ENCODE data around the gene MYOF. TPM values are rescaled to one million over a fixed set of nuclear protein-coding genes. Genes with fewer than 3 reads are reported as not detected.

Gene MYOF, protein sequence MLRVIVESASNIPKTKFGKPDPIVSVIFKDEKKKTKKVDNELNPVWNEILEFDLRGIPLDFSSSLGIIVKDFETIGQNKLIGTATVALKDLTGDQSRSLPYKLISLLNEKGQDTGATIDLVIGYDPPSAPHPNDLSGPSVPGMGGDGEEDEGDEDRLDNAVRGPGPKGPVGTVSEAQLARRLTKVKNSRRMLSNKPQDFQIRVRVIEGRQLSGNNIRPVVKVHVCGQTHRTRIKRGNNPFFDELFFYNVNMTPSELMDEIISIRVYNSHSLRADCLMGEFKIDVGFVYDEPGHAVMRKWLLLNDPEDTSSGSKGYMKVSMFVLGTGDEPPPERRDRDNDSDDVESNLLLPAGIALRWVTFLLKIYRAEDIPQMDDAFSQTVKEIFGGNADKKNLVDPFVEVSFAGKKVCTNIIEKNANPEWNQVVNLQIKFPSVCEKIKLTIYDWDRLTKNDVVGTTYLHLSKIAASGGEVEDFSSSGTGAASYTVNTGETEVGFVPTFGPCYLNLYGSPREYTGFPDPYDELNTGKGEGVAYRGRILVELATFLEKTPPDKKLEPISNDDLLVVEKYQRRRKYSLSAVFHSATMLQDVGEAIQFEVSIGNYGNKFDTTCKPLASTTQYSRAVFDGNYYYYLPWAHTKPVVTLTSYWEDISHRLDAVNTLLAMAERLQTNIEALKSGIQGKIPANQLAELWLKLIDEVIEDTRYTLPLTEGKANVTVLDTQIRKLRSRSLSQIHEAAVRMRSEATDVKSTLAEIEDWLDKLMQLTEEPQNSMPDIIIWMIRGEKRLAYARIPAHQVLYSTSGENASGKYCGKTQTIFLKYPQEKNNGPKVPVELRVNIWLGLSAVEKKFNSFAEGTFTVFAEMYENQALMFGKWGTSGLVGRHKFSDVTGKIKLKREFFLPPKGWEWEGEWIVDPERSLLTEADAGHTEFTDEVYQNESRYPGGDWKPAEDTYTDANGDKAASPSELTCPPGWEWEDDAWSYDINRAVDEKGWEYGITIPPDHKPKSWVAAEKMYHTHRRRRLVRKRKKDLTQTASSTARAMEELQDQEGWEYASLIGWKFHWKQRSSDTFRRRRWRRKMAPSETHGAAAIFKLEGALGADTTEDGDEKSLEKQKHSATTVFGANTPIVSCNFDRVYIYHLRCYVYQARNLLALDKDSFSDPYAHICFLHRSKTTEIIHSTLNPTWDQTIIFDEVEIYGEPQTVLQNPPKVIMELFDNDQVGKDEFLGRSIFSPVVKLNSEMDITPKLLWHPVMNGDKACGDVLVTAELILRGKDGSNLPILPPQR (N-terminal part only)
- total RNA-seq, result 100 to 1,000 TPM in 3 of 4 donors, 10 to 100 TPM in 1; 77.8 to 174 (median 116) TPM

DNA sequence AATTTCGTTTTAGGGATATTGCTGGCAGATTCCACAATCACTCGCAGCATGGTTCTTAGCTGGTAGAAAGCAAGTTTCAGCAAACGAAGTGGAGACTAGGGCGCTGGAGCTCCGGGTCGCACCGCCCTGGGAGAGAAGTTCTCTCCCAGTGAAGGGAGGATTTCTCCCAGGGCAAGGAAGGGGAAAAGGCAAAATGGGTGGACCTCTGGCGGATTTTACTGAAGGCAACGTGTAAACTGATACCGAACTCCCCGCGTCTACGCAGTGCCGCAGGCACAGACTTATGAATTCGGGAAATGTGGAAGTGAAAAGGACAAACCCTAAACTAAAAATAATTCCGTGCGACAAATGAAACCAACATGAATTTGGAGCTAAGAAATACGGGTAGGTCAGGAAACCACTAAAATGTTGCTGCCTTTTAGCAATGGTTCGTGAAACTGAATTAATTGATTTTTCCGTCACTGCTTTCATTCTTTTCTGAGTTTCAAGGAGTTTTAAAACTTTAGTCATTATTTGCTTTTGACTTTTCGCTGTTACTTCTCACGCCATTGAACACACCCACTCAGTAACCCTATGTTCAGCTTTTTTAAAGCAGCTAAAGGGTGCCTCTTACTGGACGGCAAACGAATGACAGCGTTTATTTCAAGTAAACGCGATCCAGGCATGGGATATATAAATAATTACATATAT, at the start of gene MYOF:
Gene MYOF, minus strand, starts transcription at position 190 of the 690 bp plus-strand sequence. Its CDS starts 140 bp downstream, at position 50.
- no peak for DNase-seq (ENCODE audit: low spot score in 2 of 2)
- under 1% methylated on average over 27 of the region's 27 CpGs for WGBS
- TF ChIP-seq POLR2AphosphoS5 (IDR thresholded peaks at IDR 0.05) (peak in 2 of 3 donors; percentile 5 to 20), POLR2A (IDR thresholded peaks at IDR 0.05) (peak in 1 of 2 donors; percentile 57), EP300 (IDR thresholded peaks at IDR 0.05) (no peak)
- TF ChIP-seq, protein P1, sequence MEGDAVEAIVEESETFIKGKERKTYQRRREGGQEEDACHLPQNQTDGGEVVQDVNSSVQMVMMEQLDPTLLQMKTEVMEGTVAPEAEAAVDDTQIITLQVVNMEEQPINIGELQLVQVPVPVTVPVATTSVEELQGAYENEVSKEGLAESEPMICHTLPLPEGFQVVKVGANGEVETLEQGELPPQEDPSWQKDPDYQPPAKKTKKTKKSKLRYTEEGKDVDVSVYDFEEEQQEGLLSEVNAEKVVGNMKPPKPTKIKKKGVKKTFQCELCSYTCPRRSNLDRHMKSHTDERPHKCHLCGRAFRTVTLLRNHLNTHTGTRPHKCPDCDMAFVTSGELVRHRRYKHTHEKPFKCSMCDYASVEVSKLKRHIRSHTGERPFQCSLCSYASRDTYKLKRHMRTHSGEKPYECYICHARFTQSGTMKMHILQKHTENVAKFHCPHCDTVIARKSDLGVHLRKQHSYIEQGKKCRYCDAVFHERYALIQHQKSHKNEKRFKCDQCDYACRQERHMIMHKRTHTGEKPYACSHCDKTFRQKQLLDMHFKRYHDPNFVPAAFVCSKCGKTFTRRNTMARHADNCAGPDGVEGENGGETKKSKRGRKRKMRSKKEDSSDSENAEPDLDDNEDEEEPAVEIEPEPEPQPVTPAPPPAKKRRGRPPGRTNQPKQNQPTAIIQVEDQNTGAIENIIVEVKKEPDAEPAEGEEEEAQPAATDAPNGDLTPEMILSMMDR (IDR thresholded peaks at IDR 0.05), result peak; percentile 2 to 44

DNA sequence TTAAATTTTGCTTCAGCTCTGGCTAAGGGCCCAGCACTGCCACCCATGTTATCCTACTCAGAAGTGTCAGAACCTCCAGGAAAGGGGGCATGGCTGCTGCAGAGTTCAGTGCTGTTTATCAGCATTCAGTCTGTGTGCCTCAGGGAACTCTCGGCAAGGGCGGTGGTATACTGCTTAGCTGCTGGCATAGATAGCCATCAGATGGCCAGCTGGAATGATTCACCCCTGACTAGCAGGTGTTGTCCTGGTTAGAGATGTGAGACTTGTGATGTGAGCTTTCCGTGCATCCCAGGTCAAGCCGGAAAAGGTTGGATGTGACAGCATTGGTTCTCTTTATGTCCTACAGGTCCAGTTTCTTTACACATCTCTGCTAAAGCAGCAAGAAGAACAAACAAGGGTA, 36.4 kb upstream of the MYOF start:
- 100% methylated on average over 2 of the region's 4 CpGs for WGBS
- Histone ChIP-seq H3K4me1 (peaks cover 12% of the 10 kb centered on the region), H3K4me3 (no peak overlapping the region), H3K36me3 (no peaks in the 10 kb centered on the region), H3K9me3 (no peaks in the 10 kb centered on the region), H3K27me3 (no peaks in the 10 kb centered on the region), H3K27ac (no peak overlapping the region)
- TF ChIP-seq POLR2AphosphoS5 (IDR thresholded peaks at IDR 0.05) (no peak), EP300 (IDR thresholded peaks at IDR 0.05) (no peak), POLR2A (IDR thresholded peaks at IDR 0.05) (no peak)
- TF ChIP-seq, protein P1 (IDR thresholded peaks at IDR 0.05), result no peak
- no peak for DNase-seq (ENCODE audit: low spot score in 2 of 2)

More for the DNA sequence above, at the start of gene MYOF:
- H3K27ac ChIP-seq, result peak within 1 kb of the TSS; percentile 93
- no peaks in the 10 kb centered on the region for H3K9me3 ChIP-seq
- no peaks in the 10 kb centered on the region for H3K27me3 ChIP-seq
- H3K4me1 ChIP-seq, result peaks cover 31% of the 10 kb centered on the region
- peak within 1 kb of the TSS; percentile 61 for H3K4me3 ChIP-seq
- H3K36me3 ChIP-seq, result peaks cover 3% of the 10 kb centered on the region

DNA sequence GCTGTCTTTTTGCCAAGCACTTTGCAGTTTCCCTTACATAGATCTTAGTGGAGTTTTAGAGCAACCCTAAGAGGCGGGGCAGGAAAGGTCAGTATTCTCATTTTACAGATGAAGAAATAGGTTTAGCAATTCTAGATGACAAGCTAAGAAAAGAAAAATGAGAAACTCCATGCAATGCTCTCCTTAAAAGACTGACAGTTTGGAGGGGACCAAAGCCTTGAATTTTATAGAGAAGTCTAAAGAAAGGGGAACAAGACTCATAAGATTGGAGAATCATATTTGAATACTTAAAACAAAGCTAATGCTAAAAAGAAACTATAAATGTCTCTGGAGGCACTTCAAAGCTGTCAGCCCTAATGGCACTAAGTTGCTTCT, 33.9 kb upstream of the MYOF start:
- Histone ChIP-seq H3K27me3 (no peaks in the 10 kb centered on the region), H3K27ac (peak overlapping the region; percentile 48), H3K36me3 (no peaks in the 10 kb centered on the region), H3K4me3 (no peak overlapping the region), H3K4me1 (peaks cover 12% of the 10 kb centered on the region), H3K9me3 (no peaks in the 10 kb centered on the region)
- TF ChIP-seq, protein P1 (IDR thresholded peaks at IDR 0.05), result no peak
- TF ChIP-seq EP300 (IDR thresholded peaks at IDR 0.05), result no peak
- TF ChIP-seq POLR2A (IDR thresholded peaks at IDR 0.05), result no peak
- TF ChIP-seq POLR2AphosphoS5 (IDR thresholded peaks at IDR 0.05), result no peak
- DNase-seq (ENCODE audit: low spot score in 2 of 2), result no peak
- 100% methylated on average over 1 of the region's 1 CpG for WGBS

DNA sequence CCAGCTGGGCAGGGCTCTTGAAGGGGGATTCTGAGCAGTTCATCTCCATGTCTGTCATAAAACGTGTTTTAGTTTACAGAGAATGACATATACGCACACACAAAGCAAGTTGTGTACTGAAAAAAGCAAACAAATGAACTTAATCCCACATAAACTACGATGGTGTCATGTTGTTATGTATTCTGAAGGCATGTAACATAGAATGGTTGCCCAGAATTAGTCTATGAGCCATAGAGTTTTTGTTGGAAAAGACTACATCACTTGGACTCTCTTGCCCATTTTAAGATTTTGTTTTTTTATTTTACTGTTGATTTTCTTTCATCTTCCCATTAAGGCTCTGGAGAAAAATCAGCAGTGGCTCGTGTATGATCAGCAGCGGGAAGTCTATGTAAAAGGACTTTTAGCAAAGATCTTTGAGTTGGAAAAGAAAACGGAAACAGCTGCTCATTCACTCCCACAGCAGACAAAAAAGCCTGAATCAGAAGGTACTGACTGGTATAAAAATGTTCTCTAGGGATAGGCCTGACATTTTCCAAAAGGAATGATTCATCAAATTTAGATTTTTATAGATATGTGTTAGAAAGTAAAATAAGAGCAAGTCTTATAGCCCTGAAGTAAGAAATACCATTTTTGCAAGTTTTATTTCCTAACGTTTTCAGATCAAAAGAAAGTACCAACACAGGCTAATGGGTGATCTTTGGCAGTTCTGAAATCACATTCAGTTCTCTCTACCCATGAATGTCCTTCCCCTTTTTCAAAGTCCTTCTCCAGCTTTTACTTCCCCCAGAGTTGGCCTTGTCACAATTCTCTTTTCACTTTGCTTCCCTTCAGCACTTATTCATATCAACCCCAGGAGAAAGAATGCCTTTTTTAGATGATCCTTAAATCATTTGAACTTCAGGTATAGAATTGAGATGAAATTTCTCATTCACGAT, 33.2 kb upstream of the MYOF start:
- WGBS, result 54% methylated on average over 8 of the region's 8 CpGs
- H3K27me3 ChIP-seq, result no peaks in the 10 kb centered on the region
- DNase-seq (ENCODE audit: low spot score in 2 of 2), result no peak
- no peak for TF ChIP-seq POLR2AphosphoS5 (IDR thresholded peaks at IDR 0.05)
- no peak overlapping the region for H3K4me3 ChIP-seq
- peak overlapping the region; percentile 48 for H3K27ac ChIP-seq
- H3K9me3 ChIP-seq, result no peaks in the 10 kb centered on the region
- peaks cover 12% of the 10 kb centered on the region for H3K4me1 ChIP-seq
- no peaks in the 10 kb centered on the region for H3K36me3 ChIP-seq

Measured in suprapubic skin (tissue), 4 donors.